Kasumi-1 (cell line): Measurements from ENCODE around the gene PAQR9.

Experiments
- DNase-seq, 2 experiments: peaks; one replicate each; lab custom pipeline; 2025; lab: John Stamatoyannopoulos, UW

Gene PAQR9

GRCh38 chr3:142915636-142916035 lies 47.8 kb downstream of the PAQR9 start:
- no peak for DNase-seq

- DNase-seq, result no peak
Measured at GRCh38 chr3:142914286-142914811, 49.1 kb downstream of the PAQR9 start.

- DNase-seq, result no peak
Measured at GRCh38 chr3:142913432-142913831, 50.0 kb downstream of the PAQR9 start.

- DNase-seq, result no peak
Measured at GRCh38 chr3:142912402-142913172, 50.9 kb downstream of the PAQR9 start.
